Right atrium auricular region (tissue), 2 donors: ENCODE measurements around the gene MPV17L2. TPM values are rescaled to one million over a fixed set of nuclear protein-coding genes. Genes with fewer than 3 reads are reported as not detected.

Source experiments
- DNase-seq: peaks from one replicate; pipeline ENCODE4 v3.0.0-alpha.2; 2019; ENCODE audit warnings: low spot score
- H3K27ac ChIP-seq, 2 donors: fragments of 200-600 bp; sonication (generic); 1 replicate in 1 of 2; 2 replicates in 1 of 2; pipeline ENCODE4 v1.5.1; 2016 to 2019
- H3K27me3 ChIP-seq, 2 donors: fragments of 200-600 bp; sonication (generic); one replicate each; pipeline versions ENCODE4 v1.5.1 to v1.6.0; 2017 to 2019
- H3K36me3 ChIP-seq: fragments of 200-600 bp; sonication (generic); one replicate; pipeline ENCODE4 v1.5.1; 2016
- H3K4me1 ChIP-seq, 2 donors: fragments of 200-600 bp; sonication (generic); one replicate each; pipeline versions ENCODE4 v1.5.1 to v1.6.0; 2017 to 2019
- H3K4me3 ChIP-seq, 2 donors: fragments of 200-600 bp; sonication (generic); 1 replicate in 1 of 2; 2 replicates in 1 of 2; pipeline ENCODE4 v1.5.1; 2017 to 2019; ENCODE audit warnings: mild to moderate bottlenecking in 1 of 2, moderate library complexity in 1 of 2
- H3K9me3 ChIP-seq, 2 donors: fragments of 200-600 bp; sonication (generic); one replicate each; pipeline ENCODE4 v1.5.1; 2019
- total RNA-seq, 2 donors: library from RNA; depleted of rRNA; stranded (reverse); fragments of >200 nt; gene quantifications; one replicate each; pipeline ENCODE4 v1.1.0, GENCODE V29; 2016
- TF ChIP-seq, protein P1 (sequence below), 2 donors: fragments of 200-600 bp; sonication (generic); IDR thresholded peaks; one replicate each; pipeline ENCODE4 v1.5.1; 2019; ENCODE audit warnings: antibody characterized with exemption in 2 of 2

MPV17L2 gene
- total RNA-seq, 2 donors from 2014 or later: 28.3 to 40.8 TPM

DNA sequence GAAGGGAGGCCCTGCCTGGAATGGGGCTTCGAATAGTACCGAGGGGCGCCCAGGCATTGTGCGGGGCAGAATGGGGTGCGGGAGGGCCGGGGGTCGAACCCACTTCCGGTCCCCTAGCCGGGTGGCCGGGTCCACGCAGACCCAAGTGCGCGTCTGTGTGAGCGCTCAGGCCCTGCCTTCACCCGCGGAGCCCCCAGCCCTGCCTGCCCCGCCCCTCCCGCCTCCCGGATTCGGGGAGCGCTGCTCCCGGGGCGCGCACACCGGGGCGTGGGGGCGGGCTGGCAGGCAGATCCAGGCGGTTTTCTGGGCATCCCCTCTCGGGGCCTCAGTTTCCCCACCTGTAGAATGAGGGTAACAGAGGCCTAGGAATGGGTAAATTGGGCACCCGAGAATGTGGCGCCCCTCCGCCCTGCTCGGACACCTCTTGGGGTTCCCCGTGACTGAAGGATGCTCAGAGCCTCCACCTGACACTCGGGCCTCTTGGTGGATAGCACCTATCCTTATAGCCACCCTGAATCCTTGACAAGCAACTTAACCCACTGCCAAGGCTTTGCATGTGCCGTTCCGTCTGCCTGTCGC, 39.4 kb upstream of the MPV17L2 start:
- peaks cover 0 to 32% of the 10 kb centered on the region in 2 donors for H3K4me1 ChIP-seq
- no peaks in the 10 kb centered on the region for H3K9me3 ChIP-seq
- DNase-seq: no peak
- H3K27me3 ChIP-seq: no peaks in the 10 kb centered on the region
- no peaks in the 10 kb centered on the region for H3K36me3 ChIP-seq
- peak overlapping the region; percentile 91 to 92 for H3K4me3 ChIP-seq
- TF ChIP-seq, protein P1, sequence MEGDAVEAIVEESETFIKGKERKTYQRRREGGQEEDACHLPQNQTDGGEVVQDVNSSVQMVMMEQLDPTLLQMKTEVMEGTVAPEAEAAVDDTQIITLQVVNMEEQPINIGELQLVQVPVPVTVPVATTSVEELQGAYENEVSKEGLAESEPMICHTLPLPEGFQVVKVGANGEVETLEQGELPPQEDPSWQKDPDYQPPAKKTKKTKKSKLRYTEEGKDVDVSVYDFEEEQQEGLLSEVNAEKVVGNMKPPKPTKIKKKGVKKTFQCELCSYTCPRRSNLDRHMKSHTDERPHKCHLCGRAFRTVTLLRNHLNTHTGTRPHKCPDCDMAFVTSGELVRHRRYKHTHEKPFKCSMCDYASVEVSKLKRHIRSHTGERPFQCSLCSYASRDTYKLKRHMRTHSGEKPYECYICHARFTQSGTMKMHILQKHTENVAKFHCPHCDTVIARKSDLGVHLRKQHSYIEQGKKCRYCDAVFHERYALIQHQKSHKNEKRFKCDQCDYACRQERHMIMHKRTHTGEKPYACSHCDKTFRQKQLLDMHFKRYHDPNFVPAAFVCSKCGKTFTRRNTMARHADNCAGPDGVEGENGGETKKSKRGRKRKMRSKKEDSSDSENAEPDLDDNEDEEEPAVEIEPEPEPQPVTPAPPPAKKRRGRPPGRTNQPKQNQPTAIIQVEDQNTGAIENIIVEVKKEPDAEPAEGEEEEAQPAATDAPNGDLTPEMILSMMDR (IDR thresholded peaks at IDR 0.05): no peak
- peak overlapping the region; percentile 97 to 99 for H3K27ac ChIP-seq

DNA sequence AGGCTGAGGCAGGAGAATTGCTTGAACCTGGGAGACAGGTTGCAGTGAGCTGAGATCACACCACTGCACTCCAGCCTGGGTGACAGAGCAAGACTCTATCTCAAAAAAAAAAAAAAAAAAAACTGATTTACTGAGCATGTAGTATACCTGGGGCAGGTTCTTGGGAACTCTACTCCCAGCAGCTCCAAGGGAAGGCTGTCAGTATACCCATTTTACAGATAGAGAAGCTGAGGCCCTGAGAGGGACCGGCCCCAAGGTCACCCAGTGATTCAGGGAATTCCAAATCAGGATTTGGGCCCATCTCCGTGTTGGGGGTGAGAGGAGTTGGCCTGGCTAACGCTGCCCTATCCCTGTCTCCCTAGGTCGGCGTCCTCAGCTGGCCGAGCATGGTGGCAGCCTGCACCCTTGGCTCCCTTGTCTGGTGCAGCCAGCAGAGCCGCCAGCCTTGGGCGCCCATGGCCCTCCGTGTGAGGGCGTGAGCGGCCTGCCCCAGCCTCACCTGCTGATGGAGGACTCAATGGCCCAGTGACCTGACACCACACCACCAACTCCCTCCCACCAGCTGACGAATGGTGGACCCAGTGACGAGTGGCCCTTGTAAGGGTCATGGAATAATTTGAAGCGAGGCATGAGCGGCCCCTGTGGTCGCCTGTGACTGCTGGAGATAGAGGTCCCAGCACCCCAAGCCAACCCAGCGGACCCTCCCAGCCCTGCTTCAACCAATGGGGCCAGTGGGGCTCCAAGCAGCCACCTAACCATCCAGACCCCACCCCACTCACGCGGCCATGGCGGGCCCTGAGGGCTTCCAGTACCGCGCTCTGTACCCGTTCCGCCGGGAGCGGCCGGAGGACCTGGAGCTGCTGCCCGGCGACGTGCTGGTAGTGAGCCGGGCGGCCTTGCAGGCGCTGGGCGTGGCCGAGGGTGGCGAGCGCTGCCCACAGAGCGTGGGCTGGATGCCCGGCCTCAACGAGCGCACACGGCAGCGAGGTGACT, 37.6 kb upstream of the MPV17L2 start:
- peaks cover 0 to 35% of the 10 kb centered on the region in 2 donors for H3K4me1 ChIP-seq
- H3K9me3 ChIP-seq: no peaks in the 10 kb centered on the region
- peak overlapping the region in 1 of 2 donors; percentile 79 for H3K27ac ChIP-seq
- no peak overlapping the region for H3K4me3 ChIP-seq
- TF ChIP-seq, protein P1 (IDR thresholded peaks at IDR 0.05): no peak
- H3K27me3 ChIP-seq: no peaks in the 10 kb centered on the region
- no peak for DNase-seq
- H3K36me3 ChIP-seq: no peaks in the 10 kb centered on the region

DNA sequence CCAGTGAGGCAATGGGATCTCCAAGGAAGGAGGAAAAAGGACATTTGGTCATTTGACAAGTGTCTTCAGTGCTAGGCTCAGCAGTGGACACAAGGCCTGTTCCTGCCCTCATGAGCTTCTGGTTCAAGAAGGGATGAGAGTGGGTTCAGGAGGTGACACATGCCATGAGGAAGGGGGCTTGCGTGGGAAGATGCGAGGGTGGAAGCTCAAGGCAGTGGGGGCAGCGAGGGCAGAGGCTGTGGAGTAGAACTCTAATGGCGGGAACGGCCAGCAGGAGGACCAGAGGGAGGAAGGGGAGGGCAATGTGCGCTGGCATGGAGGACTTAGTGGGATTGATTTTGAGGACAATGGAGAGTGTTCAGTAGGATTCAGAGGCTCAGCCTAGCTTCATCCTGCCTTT, 36.8 kb upstream of the MPV17L2 start:
- Histone ChIP-seq H3K27me3 (no peaks in the 10 kb centered on the region), H3K4me1 (peaks cover 0 to 42% of the 10 kb centered on the region in 2 donors), H3K36me3 (no peaks in the 10 kb centered on the region), H3K4me3 (no peak overlapping the region), H3K9me3 (no peaks in the 10 kb centered on the region), H3K27ac (peak overlapping the region; percentile 72 to 79)
- TF ChIP-seq, protein P1 (IDR thresholded peaks at IDR 0.05): no peak
- no peak for DNase-seq

- no peaks in the 10 kb centered on the region for H3K36me3 ChIP-seq
- H3K4me1 ChIP-seq: peaks cover 0 to 48% of the 10 kb centered on the region in 2 donors
- peak; percentile 81 for DNase-seq
- H3K4me3 ChIP-seq: no peak overlapping the region
- peak overlapping the region; percentile 72 to 79 for H3K27ac ChIP-seq
- TF ChIP-seq, protein P1 (IDR thresholded peaks at IDR 0.05): no peak
- H3K9me3 ChIP-seq: no peaks in the 10 kb centered on the region
- H3K27me3 ChIP-seq: no peaks in the 10 kb centered on the region
Observed at GRCh38 chr19:18156841-18157464, 36.1 kb upstream of the MPV17L2 start.

GRCh38 chr19:18157465-18158063, 35.5 kb upstream of the MPV17L2 start:
- H3K4me1 ChIP-seq: peaks cover 0 to 49% of the 10 kb centered on the region in 2 donors
- peak overlapping the region; percentile 72 to 79 for H3K27ac ChIP-seq
- H3K4me3 ChIP-seq: no peak overlapping the region
- TF ChIP-seq, protein P1 (IDR thresholded peaks at IDR 0.05): no peak
- H3K36me3 ChIP-seq: peaks cover under 1% of the 10 kb centered on the region
- H3K27me3 ChIP-seq: no peaks in the 10 kb centered on the region
- no peak for DNase-seq
- H3K9me3 ChIP-seq: no peaks in the 10 kb centered on the region
